OCI-LY7 (cell line): ENCODE data around the gene FBRSL1.

ENCODE experiments used
- EZH2phosphoT487 ChIP-seq: fragments of 200-600 bp; sonication (generic); IDR thresholded peaks from 2 replicates; pipeline ENCODE4 v1.6.1; 2018; ENCODE audit warnings: low read depth, borderline replicate concordance, mild to moderate bottlenecking, mixed run types, antibody characterized with exemption, low read length, moderate library complexity, mixed read lengths
- TF ChIP-seq, protein P1 (sequence below): fragments of 200-600 bp; sonication (generic); conservative IDR thresholded peaks from 2 replicates; pipeline ENCODE4 v1.5.1; 2014; ENCODE audit warnings: mild to moderate bottlenecking, antibody characterized with exemption, low read length, moderate library complexity, mixed read lengths

DNA sequence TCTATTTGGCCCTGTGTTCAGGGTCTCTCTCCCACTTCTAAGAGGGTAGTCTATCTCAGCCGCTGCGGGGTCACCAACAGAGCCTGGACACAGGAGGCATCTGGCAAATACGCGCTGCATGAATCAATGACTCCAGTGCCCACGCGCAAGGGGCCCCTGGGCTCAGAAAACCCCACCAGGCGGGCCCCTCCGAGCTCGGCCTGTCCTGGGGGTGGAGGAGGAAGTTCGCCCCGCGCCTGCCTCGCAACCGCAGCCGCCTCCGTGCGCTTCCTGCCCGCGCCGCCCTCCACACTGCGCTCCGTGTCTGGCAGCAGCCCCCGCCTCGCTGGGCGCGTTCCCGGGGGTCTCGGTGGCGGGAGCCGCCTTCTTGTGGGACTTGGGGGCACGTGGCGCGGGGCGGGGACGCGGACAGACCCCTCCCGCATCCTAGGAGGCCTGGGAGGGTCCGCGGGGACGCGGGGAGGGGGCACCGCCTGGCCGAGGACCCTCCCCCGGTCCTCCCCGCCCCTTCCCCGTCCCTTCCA lies 811 bp upstream of the FBRSL1 start:
- TF ChIP-seq EZH2phosphoT487: no peak
- TF ChIP-seq, protein P1, sequence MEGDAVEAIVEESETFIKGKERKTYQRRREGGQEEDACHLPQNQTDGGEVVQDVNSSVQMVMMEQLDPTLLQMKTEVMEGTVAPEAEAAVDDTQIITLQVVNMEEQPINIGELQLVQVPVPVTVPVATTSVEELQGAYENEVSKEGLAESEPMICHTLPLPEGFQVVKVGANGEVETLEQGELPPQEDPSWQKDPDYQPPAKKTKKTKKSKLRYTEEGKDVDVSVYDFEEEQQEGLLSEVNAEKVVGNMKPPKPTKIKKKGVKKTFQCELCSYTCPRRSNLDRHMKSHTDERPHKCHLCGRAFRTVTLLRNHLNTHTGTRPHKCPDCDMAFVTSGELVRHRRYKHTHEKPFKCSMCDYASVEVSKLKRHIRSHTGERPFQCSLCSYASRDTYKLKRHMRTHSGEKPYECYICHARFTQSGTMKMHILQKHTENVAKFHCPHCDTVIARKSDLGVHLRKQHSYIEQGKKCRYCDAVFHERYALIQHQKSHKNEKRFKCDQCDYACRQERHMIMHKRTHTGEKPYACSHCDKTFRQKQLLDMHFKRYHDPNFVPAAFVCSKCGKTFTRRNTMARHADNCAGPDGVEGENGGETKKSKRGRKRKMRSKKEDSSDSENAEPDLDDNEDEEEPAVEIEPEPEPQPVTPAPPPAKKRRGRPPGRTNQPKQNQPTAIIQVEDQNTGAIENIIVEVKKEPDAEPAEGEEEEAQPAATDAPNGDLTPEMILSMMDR: no peak
